B cell (primary cell): ENCODE measurements around the gene SEC24C.

ENCODE experiments used
- EZH2 ChIP-seq: IDR thresholded peaks from 2 replicates; pipeline ENCODE4 v1.6.1; 2012; ENCODE audit warnings: borderline replicate concordance, low read depth, mild to moderate bottlenecking, moderate library complexity, low read length; ENCODE audit not compliant: insufficient read depth, poor library complexity, severe bottlenecking
- TF ChIP-seq, protein P1 (sequence below): fragments of 200-600 bp; IDR thresholded peaks from one replicate; pipeline ENCODE4 v1.8.0; 2022; ENCODE audit warnings: antibody characterized with exemption, mild to moderate bottlenecking

DNA sequence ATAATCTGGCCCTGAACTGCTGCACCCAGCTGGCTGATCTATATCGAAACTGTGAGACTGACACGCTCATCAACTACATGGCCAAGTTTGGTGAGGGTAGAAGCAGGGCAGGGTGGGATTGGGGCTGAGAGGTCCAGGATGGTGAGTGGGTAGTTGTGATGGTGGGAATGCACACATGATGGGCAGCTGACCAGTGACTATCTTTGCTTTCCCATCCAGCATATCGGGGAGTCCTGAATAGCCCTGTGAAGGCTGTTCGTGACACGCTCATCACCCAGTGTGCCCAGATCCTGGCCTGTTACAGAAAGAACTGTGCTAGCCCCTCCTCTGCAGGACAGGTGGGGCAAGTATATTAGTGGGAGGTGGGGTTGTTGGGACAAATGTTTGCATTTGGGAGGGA is 25.2 kb downstream of the SEC24C start:
- TF ChIP-seq, protein P1, sequence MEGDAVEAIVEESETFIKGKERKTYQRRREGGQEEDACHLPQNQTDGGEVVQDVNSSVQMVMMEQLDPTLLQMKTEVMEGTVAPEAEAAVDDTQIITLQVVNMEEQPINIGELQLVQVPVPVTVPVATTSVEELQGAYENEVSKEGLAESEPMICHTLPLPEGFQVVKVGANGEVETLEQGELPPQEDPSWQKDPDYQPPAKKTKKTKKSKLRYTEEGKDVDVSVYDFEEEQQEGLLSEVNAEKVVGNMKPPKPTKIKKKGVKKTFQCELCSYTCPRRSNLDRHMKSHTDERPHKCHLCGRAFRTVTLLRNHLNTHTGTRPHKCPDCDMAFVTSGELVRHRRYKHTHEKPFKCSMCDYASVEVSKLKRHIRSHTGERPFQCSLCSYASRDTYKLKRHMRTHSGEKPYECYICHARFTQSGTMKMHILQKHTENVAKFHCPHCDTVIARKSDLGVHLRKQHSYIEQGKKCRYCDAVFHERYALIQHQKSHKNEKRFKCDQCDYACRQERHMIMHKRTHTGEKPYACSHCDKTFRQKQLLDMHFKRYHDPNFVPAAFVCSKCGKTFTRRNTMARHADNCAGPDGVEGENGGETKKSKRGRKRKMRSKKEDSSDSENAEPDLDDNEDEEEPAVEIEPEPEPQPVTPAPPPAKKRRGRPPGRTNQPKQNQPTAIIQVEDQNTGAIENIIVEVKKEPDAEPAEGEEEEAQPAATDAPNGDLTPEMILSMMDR, result no peak
- TF ChIP-seq EZH2, result no peak
